ENCODE results near the gene TUBAL3.

Gene TUBAL3

GRCh38 chr10:5365928-5366327, 38.7 kb downstream of the TUBAL3 start:
- no peaks in the 10 kb centered on the region for H3K36me3 ChIP-seq (ENCODE audit: control insufficient read depth, insufficient read depth, low read length)
- H3K4me1 ChIP-seq (ENCODE audit: control insufficient read depth, insufficient read depth, low read length): no peaks in the 10 kb centered on the region
- no peak overlapping the region for H3K27ac ChIP-seq (ENCODE audit: low read depth, low read length)
- H3K9ac ChIP-seq (ENCODE audit: low read length): no peak overlapping the region
- H3K27me3 ChIP-seq (ENCODE audit: control insufficient read depth, insufficient read depth, low read length): peaks cover 7% of the 10 kb centered on the region
- H3K4me3 ChIP-seq (ENCODE audit: low read length): no peak overlapping the region

GRCh38 chr10:5364890-5365338, 39.7 kb downstream of the TUBAL3 start, which contains the start of gene UCN3:
TSS of gene UCN3 (plus strand) at chr10:5364966. CDS start at chr10:5373721, 8,755 bp downstream.
- Histone ChIP-seq H3K27me3 (ENCODE audit: control insufficient read depth, insufficient read depth, low read length) (peaks cover 7% of the 10 kb centered on the region), H3K27ac (ENCODE audit: low read depth, low read length) (no peak within 1 kb of the TSS), H3K9ac (ENCODE audit: low read length) (no peak within 1 kb of the TSS), H3K4me3 (ENCODE audit: low read length) (no peak within 1 kb of the TSS), H3K36me3 (ENCODE audit: control insufficient read depth, insufficient read depth, low read length) (no peaks in the 10 kb centered on the region), H3K4me1 (ENCODE audit: control insufficient read depth, insufficient read depth, low read length) (no peaks in the 10 kb centered on the region)

DNA sequence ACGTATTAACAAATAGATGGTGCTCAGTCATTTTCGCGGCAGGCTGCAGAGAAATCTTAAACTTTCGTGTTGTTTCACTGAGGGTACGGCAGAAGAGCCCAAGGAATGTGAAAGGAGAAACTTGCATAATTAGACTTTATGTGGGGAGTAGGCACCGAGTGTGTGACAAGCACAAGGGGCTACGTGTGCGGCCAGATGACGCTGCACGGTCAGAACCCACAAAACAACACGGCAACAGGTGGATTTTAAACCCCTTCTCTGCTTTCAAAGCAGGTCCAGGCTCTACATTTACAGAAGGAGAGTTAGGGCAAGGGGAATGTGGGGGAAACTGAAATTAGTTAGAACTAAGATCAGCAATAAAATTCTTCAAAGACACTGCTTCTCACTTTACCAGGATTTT, 40.3 kb downstream of the TUBAL3 start:
- Histone ChIP-seq H3K4me3 (ENCODE audit: low read length) (no peak overlapping the region), H3K4me1 (ENCODE audit: control insufficient read depth, insufficient read depth, low read length) (no peaks in the 10 kb centered on the region), H3K27ac (ENCODE audit: low read depth, low read length) (no peak overlapping the region), H3K9ac (ENCODE audit: low read length) (no peak overlapping the region), H3K36me3 (ENCODE audit: control insufficient read depth, insufficient read depth, low read length) (no peaks in the 10 kb centered on the region), H3K27me3 (ENCODE audit: control insufficient read depth, insufficient read depth, low read length) (peaks cover 7% of the 10 kb centered on the region)

DNA sequence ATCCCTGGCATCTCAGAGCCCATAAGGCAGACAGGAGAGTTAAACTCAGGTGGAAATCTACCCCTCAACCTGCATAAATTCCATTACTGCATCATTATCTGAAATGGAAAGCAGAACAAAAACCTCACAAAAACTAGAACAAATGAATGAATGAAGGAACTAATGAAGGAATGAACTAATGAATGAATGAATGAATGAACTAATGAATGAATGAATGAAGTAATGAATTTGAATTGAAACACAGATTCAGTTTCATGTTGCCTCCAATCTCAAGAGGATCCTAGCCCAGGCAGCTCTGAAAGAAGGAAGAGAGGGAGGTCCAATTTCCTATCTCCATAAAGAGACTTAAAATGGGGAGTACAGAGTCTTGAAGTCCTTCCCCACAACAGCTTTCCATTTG, 41.8 kb downstream of the TUBAL3 start:
- Histone ChIP-seq H3K27ac (ENCODE audit: low read depth, low read length) (no peak overlapping the region), H3K9ac (ENCODE audit: low read length) (no peak overlapping the region), H3K36me3 (ENCODE audit: control insufficient read depth, insufficient read depth, low read length) (no peaks in the 10 kb centered on the region), H3K27me3 (ENCODE audit: control insufficient read depth, insufficient read depth, low read length) (peaks cover 7% of the 10 kb centered on the region), H3K4me3 (ENCODE audit: low read length) (no peak overlapping the region), H3K4me1 (ENCODE audit: control insufficient read depth, insufficient read depth, low read length) (no peaks in the 10 kb centered on the region)

GRCh38 chr10:5361966-5362365, 42.7 kb downstream of the TUBAL3 start:
- Histone ChIP-seq H3K4me3 (ENCODE audit: low read length) (no peak overlapping the region), H3K27me3 (ENCODE audit: control insufficient read depth, insufficient read depth, low read length) (peaks cover 7% of the 10 kb centered on the region), H3K4me1 (ENCODE audit: control insufficient read depth, insufficient read depth, low read length) (no peaks in the 10 kb centered on the region), H3K36me3 (ENCODE audit: control insufficient read depth, insufficient read depth, low read length) (no peaks in the 10 kb centered on the region), H3K27ac (ENCODE audit: low read depth, low read length) (no peak overlapping the region), H3K9ac (ENCODE audit: low read length) (no peak overlapping the region)

DNA sequence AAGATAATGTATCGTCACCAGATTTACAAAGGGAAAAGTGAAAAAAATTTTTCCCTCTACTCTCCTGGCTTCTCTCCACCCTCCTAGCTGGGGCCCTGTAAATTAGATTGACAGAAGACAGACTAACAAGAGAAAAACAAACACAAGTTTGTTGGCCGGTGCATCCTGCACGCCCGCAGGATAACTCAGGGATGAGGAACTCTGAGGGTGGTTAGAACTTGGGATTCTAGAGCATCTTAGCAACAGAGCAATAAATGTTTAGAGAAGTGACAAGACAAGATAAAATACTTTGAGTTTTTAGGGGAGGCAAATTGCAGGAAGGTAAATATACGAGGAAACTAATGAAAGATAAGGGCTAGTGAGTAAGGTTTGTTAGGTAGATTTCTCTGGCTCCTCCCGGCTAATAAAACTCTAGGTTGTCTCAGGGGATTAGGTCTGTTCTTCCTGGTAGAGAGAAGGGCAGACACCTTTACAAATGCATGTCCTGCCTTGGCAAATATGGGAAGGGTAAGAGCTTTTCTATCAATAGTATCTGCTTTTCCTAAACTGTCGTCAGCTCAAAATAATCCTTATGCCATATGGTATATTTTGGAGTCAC, 44.2 kb downstream of the TUBAL3 start:
- peaks cover 7% of the 10 kb centered on the region for H3K27me3 ChIP-seq (ENCODE audit: control insufficient read depth, insufficient read depth, low read length)

DNA sequence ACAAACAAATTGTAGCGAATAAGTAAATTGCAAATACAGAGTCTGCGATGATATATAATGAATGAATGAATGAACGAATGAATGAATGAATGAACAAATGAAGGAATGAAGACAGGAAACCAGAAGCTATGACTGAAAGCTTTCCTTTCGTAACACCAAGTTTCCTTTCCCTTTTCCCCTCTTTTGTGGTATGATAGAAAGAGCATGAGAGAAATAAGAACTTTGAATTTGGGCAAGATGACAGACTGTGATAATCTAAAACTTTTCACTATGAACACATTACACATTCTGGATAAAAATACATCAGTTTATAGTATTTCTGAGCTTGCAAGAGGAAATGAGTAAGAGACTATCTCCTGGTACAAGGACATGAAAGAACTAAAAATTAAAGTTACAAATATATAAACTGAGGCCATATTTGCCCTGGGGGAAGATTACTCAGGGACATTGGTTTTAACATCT, 48.3 kb downstream of the TUBAL3 start:
- Histone ChIP-seq H3K36me3 (ENCODE audit: control insufficient read depth, insufficient read depth, low read length) (no peaks in the 10 kb centered on the region), H3K27me3 (ENCODE audit: control insufficient read depth, insufficient read depth, low read length) (no peaks in the 10 kb centered on the region), H3K4me1 (ENCODE audit: control insufficient read depth, insufficient read depth, low read length) (no peaks in the 10 kb centered on the region), H3K9ac (ENCODE audit: low read length) (no peak overlapping the region), H3K27ac (ENCODE audit: low read depth, low read length) (no peak overlapping the region), H3K4me3 (ENCODE audit: low read length) (no peak overlapping the region)

More for the DNA sequence above, 44.2 kb downstream of the TUBAL3 start:
- Histone ChIP-seq H3K27ac (ENCODE audit: low read depth, low read length) (no peak overlapping the region), H3K4me3 (ENCODE audit: low read length) (no peak overlapping the region), H3K36me3 (ENCODE audit: control insufficient read depth, insufficient read depth, low read length) (no peaks in the 10 kb centered on the region), H3K9ac (ENCODE audit: low read length) (no peak overlapping the region), H3K4me1 (ENCODE audit: control insufficient read depth, insufficient read depth, low read length) (no peaks in the 10 kb centered on the region)

GRCh38 chr10:5355594-5356301, 48.9 kb downstream of the TUBAL3 start:
- Histone ChIP-seq H3K4me3 (ENCODE audit: low read length) (no peak overlapping the region), H3K36me3 (ENCODE audit: control insufficient read depth, insufficient read depth, low read length) (no peaks in the 10 kb centered on the region), H3K27ac (ENCODE audit: low read depth, low read length) (no peak overlapping the region), H3K9ac (ENCODE audit: low read length) (no peak overlapping the region), H3K4me1 (ENCODE audit: control insufficient read depth, insufficient read depth, low read length) (no peaks in the 10 kb centered on the region), H3K27me3 (ENCODE audit: control insufficient read depth, insufficient read depth, low read length) (no peaks in the 10 kb centered on the region)

GRCh38 chr10:5354068-5354467, 50.6 kb downstream of the TUBAL3 start:
- H3K36me3 ChIP-seq (ENCODE audit: control insufficient read depth, insufficient read depth, low read length): no peaks in the 10 kb centered on the region
- H3K27me3 ChIP-seq (ENCODE audit: control insufficient read depth, insufficient read depth, low read length): no peaks in the 10 kb centered on the region
- no peak overlapping the region for H3K4me3 ChIP-seq (ENCODE audit: low read length)
- H3K27ac ChIP-seq (ENCODE audit: low read depth, low read length): no peak overlapping the region
- H3K4me1 ChIP-seq (ENCODE audit: control insufficient read depth, insufficient read depth, low read length): no peaks in the 10 kb centered on the region
- H3K9ac ChIP-seq (ENCODE audit: low read length): no peak overlapping the region

GRCh38 chr10:5349362-5349761, 55.3 kb downstream of the TUBAL3 start:
- no peak overlapping the region for H3K9ac ChIP-seq (ENCODE audit: low read length)
- no peaks in the 10 kb centered on the region for H3K4me1 ChIP-seq (ENCODE audit: control insufficient read depth, insufficient read depth, low read length)
- H3K4me3 ChIP-seq (ENCODE audit: low read length): no peak overlapping the region
- no peaks in the 10 kb centered on the region for H3K27me3 ChIP-seq (ENCODE audit: control insufficient read depth, insufficient read depth, low read length)
- no peak overlapping the region for H3K27ac ChIP-seq (ENCODE audit: low read depth, low read length)
- no peaks in the 10 kb centered on the region for H3K36me3 ChIP-seq (ENCODE audit: control insufficient read depth, insufficient read depth, low read length)

GRCh38 chr10:5346881-5347280, 57.7 kb downstream of the TUBAL3 start:
- no peak overlapping the region for H3K27ac ChIP-seq (ENCODE audit: low read depth, low read length)
- H3K9ac ChIP-seq (ENCODE audit: low read length): no peak overlapping the region
- H3K4me1 ChIP-seq (ENCODE audit: control insufficient read depth, insufficient read depth, low read length): no peaks in the 10 kb centered on the region
- H3K27me3 ChIP-seq (ENCODE audit: control insufficient read depth, insufficient read depth, low read length): no peaks in the 10 kb centered on the region
- no peak overlapping the region for H3K4me3 ChIP-seq (ENCODE audit: low read length)
- no peaks in the 10 kb centered on the region for H3K36me3 ChIP-seq (ENCODE audit: control insufficient read depth, insufficient read depth, low read length)

DNA sequence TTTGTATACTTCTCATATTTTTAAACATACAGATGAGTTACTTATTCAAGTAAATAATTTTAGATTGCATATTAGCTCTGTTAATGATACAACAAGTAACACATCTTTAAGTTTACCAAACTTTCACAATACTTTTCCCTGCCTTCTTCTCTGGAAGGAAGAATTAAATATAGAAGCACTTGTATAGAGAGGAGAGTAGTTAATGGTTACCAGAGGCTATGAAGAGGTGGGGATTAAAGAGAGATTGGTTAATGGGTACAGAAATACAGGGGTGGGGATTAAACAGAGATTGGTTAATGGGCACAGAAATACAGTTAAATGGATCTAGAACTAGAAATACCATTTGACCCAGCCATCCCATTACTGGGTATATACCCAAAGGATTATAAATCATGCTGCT, 59.9 kb downstream of the TUBAL3 start:
- no peak overlapping the region for H3K9ac ChIP-seq (ENCODE audit: low read length)
- H3K36me3 ChIP-seq (ENCODE audit: control insufficient read depth, insufficient read depth, low read length): no peaks in the 10 kb centered on the region
- H3K27ac ChIP-seq (ENCODE audit: low read depth, low read length): no peak overlapping the region
- no peaks in the 10 kb centered on the region for H3K4me1 ChIP-seq (ENCODE audit: control insufficient read depth, insufficient read depth, low read length)
- H3K4me3 ChIP-seq (ENCODE audit: low read length): no peak overlapping the region
- no peaks in the 10 kb centered on the region for H3K27me3 ChIP-seq (ENCODE audit: control insufficient read depth, insufficient read depth, low read length)

DNA sequence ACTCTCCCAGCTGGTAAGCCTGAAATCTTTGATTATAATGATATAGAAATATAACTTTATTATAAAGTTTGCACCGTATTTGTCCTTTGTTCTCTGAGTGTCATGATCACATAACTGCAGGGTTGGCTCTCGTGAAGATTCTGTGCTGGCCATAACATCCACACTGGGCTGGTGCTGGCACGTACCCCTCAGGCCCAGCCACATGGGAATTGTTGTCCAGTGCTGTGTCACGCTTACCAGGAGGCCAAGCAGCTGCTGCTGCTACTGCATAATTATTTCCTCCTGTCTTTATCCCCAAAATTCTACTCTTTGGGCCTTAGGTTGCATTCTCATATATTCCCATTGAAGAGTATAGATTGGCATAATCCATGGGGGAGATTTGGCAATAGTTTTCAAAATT, 60.6 kb downstream of the TUBAL3 start:
- Histone ChIP-seq H3K9ac (ENCODE audit: low read length) (no peak overlapping the region), H3K4me3 (ENCODE audit: low read length) (no peak overlapping the region), H3K4me1 (ENCODE audit: control insufficient read depth, insufficient read depth, low read length) (no peaks in the 10 kb centered on the region), H3K27ac (ENCODE audit: low read depth, low read length) (no peak overlapping the region), H3K27me3 (ENCODE audit: control insufficient read depth, insufficient read depth, low read length) (no peaks in the 10 kb centered on the region), H3K36me3 (ENCODE audit: control insufficient read depth, insufficient read depth, low read length) (no peaks in the 10 kb centered on the region)

Measured in rectal smooth muscle tissue (tissue), 1 donor.